Mammary epithelial cell (primary cell): ENCODE data around the gene USP24.

Source experiments
- CTCF ChIP-seq, 2 donors: IDR thresholded peaks in 1 of 2; conservative IDR thresholded peaks in 1 of 2; 2 replicates each; pipeline ENCODE4 v1.5.1; 2011 to 2012; ENCODE audit warnings: inconsistent platforms in 2 of 2, low read length in 2 of 2, mild to moderate bottlenecking in 2 of 2, control low read depth in 1 of 2, low read depth in 1 of 2; ENCODE audit not compliant: insufficient read depth in 1 of 2; ENCODE audit errors: extremely low read depth in 1 of 2
- EZH2 ChIP-seq: IDR thresholded peaks from 2 replicates; pipeline ENCODE4 v1.6.1; 2012; ENCODE audit warnings: low read length, inconsistent platforms, borderline replicate concordance

- TF ChIP-seq CTCF (conservative IDR thresholded peaks at IDR 0.05 in 1 of 2, IDR thresholded peaks at IDR 0.05 in 1 of 2; ENCODE audit: extremely low read depth in 1 of 2, insufficient read depth in 1 of 2, low read depth in 1 of 2, low read length in 2 of 2): no peak
- TF ChIP-seq EZH2: no peak
Observed at GRCh38 chr1:55127827-55128343, 87.3 kb downstream of the USP24 start.
